Transverse colon (tissue), 4 donors: ENCODE results near the gene RTKN2.

ENCODE experiments used
- POLR2A ChIP-seq: fragments of 450-650 bp; IDR thresholded peaks from one replicate; pipeline ENCODE4 v1.6.1; 2016; ENCODE audit warnings: antibody characterized with exemption, mild to moderate bottlenecking, moderate library complexity
- POLR2AphosphoS5 ChIP-seq, 3 donors: sonication (generic); formaldehyde crosslinking; IDR thresholded peaks; one replicate each; pipeline ENCODE4 v1.6.1; 2016; ENCODE audit warnings: antibody characterized with exemption in 3 of 3
- TF ChIP-seq, protein P1 (sequence below), 5 experiments: fragments of 200-600 bp in 3 of 5; fragments of 450-650 bp in 2 of 5; sonication (generic) in 3 of 5; IDR thresholded peaks; 1 replicate in 2 of 5; 2 replicates in 3 of 5; pipeline ENCODE4 v1.5.1; 2016 to 2017; ENCODE audit warnings: antibody characterized with exemption in 5 of 5, inconsistent platforms in 3 of 5, mild to moderate bottlenecking in 2 of 5, moderate library complexity in 1 of 5

DNA sequence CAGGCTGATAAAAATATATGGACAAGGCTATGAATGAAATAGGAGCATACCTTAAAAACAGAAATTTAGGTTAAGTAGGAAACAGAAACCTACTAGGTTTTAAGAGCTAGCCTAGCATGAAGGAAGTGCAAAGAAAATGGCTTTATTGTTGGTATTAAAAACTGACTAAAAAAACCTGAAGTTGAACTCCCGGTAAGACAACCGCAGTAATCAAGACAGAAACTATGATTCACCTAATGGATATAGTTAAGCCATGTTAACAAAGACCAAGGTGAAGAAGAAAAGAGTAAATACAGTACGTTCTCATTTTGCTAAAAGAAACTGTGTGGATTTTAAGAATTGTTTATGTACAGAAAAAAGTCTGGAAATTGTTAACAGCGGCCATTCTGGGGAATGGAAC, 2.5 kb downstream of the RTKN2 start:
- TF ChIP-seq, protein P1, sequence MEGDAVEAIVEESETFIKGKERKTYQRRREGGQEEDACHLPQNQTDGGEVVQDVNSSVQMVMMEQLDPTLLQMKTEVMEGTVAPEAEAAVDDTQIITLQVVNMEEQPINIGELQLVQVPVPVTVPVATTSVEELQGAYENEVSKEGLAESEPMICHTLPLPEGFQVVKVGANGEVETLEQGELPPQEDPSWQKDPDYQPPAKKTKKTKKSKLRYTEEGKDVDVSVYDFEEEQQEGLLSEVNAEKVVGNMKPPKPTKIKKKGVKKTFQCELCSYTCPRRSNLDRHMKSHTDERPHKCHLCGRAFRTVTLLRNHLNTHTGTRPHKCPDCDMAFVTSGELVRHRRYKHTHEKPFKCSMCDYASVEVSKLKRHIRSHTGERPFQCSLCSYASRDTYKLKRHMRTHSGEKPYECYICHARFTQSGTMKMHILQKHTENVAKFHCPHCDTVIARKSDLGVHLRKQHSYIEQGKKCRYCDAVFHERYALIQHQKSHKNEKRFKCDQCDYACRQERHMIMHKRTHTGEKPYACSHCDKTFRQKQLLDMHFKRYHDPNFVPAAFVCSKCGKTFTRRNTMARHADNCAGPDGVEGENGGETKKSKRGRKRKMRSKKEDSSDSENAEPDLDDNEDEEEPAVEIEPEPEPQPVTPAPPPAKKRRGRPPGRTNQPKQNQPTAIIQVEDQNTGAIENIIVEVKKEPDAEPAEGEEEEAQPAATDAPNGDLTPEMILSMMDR (IDR thresholded peaks at IDR 0.05), result no peak
- TF ChIP-seq POLR2A (no peak), POLR2AphosphoS5 (IDR thresholded peaks at IDR 0.05) (no peak)
